ENCODE results near the gene HOXA3. TPM values are rescaled to one million over a fixed set of nuclear protein-coding genes. Genes with fewer than 3 reads are reported as not detected.

HOXA3 gene
- total RNA-seq: 10 to 100 TPM in 2 of 4 donors, 1 to 10 TPM in 2; 4.9 to 20.2 (median 13.2) TPM

DNA sequence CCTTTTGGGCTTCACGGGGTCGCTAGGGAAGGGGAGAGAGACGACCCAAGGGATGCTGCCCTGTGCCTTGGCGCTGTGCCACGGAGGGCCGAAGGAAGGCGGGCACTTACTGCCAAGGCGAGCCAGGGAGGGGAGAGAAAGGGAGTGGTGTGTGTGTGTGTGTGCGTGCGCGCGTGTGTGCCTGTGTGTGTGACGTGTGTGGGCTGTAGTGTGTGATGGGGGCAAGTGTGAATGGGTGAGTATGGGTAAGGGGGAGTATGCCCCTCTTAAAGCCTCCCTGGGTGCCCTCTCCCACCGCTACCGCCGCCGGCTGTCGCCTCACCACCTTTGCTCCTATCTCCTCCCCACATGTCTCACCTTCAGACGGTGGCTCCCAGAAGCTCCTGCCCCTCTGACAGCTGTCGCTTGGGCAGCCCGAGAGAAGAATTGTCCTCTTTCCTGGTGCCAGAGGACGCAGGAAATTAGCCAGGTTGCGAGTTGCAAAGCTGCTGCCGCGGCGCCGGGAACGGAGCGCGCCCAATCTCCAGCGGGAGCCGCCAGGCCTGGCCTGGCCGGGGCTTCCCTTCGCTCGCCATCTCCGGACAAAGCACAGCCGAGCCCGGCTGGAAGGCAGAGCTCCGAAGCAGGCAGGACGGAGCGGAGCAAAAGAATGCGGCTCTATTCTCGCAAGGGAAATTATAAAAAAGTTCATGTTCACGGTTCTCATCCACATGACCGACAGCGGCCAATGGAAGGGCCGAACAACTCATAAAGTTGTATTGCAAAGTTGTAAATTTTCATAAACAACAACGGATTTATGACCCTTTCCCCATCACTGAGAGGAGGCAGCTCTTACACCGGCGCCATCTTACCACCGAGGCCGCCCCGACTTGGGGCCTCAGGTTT, at the start of gene HOXA3:
TSS of gene HOXA3 (minus strand) at position 653 of the 885 bp plus-strand sequence. CDS start 41,943 bp downstream, outside the sequence.
- intact Hi-C loops (cut with DNase I; ENCODE audit: low total_unique reads): loop anchor here (5.0 kb wide), 1 partner anchor 290 kb away; the partner anchor contains the start of gene SKAP2
- peak; percentile 67 to 87 for DNase-seq (ENCODE audit: low spot score in 2 of 2)
- H3K4me3 ChIP-seq (ENCODE audit: low read depth, poor library complexity, severe bottlenecking): peak within 1 kb of the TSS; percentile 45
- TF ChIP-seq, protein P1, sequence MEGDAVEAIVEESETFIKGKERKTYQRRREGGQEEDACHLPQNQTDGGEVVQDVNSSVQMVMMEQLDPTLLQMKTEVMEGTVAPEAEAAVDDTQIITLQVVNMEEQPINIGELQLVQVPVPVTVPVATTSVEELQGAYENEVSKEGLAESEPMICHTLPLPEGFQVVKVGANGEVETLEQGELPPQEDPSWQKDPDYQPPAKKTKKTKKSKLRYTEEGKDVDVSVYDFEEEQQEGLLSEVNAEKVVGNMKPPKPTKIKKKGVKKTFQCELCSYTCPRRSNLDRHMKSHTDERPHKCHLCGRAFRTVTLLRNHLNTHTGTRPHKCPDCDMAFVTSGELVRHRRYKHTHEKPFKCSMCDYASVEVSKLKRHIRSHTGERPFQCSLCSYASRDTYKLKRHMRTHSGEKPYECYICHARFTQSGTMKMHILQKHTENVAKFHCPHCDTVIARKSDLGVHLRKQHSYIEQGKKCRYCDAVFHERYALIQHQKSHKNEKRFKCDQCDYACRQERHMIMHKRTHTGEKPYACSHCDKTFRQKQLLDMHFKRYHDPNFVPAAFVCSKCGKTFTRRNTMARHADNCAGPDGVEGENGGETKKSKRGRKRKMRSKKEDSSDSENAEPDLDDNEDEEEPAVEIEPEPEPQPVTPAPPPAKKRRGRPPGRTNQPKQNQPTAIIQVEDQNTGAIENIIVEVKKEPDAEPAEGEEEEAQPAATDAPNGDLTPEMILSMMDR (IDR thresholded peaks at IDR 0.05): no peak
- no peak for TF ChIP-seq POLR2A (IDR thresholded peaks at IDR 0.05)
- 5 to 7% methylated on average over 44 to 53 of the region's 53 CpGs for WGBS, 2 donors

DNA sequence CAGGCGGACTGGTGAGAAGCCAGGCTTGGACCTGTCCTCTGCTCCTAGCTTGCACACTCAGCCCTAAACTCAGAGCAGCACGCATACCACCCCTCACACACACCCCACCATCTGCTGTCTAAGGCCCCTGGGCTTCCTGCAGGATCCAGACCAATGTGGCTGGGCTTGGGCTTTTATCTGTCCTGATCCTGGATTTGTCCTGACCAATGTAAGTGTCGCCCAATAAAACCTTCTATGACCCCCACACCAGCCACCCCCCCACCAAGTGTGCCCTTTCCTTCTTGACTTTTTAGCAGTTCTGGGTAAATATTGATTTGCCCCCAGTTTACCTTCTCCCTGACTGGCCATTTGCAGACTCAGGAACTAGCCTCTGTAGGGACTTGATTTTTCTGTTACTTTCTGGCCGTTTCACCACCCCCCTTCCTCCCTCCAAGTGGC, 49.2 kb upstream of the HOXA3 start:
- no peak overlapping the region for H3K4me3 ChIP-seq (ENCODE audit: low read depth, poor library complexity, severe bottlenecking)
- intact Hi-C loops (cut with DNase I; ENCODE audit: low total_unique reads): no loop called here
- TF ChIP-seq, protein P1 (IDR thresholded peaks at IDR 0.05): no peak
- 32 to 47% methylated on average over 4 of the region's 4 CpGs for WGBS, 2 donors
- DNase-seq (ENCODE audit: low spot score in 2 of 2): no peak

DNA sequence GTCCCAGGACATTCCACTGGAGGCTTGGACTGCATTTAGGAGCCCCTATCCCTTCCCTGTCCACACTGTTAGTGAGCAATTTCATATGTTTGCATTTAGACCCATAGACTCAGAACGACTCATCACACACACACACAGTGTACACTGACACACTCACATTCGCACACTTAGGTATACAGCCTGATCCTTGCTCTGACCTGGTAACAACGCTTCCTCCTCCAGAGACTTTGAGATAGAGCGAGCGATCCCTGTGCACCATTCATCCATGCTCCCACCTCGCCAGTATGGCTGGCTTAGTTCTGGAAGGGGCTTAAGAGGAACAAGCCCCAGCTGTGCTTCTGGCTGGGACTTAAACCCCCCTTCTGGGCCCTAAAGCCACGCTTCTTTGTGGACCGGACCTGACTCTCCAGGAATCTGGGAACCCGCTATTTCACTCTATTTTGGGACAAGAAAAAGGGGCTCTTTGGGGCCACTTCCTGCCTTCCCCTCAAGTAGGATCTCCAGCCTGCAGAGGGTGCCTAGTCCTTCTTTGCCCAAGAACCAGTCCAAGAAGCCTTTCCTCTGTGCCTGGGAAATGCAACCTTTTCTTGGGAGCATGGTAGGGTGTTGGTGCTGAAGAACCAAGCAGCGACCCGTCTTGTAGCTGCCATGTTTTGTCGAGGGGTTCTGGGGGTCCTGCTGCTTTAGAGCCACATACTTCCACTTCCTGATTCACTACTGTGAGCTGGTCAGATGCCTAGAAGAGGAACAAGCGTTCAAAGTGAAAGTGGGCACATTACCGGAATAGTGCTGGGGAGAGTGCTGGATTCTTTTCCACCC, 48.6 kb upstream of the HOXA3 start:
- H3K4me3 ChIP-seq (ENCODE audit: low read depth, poor library complexity, severe bottlenecking): no peak overlapping the region
- 26 to 42% methylated on average over 14 of the region's 14 CpGs for WGBS, 2 donors

DNA sequence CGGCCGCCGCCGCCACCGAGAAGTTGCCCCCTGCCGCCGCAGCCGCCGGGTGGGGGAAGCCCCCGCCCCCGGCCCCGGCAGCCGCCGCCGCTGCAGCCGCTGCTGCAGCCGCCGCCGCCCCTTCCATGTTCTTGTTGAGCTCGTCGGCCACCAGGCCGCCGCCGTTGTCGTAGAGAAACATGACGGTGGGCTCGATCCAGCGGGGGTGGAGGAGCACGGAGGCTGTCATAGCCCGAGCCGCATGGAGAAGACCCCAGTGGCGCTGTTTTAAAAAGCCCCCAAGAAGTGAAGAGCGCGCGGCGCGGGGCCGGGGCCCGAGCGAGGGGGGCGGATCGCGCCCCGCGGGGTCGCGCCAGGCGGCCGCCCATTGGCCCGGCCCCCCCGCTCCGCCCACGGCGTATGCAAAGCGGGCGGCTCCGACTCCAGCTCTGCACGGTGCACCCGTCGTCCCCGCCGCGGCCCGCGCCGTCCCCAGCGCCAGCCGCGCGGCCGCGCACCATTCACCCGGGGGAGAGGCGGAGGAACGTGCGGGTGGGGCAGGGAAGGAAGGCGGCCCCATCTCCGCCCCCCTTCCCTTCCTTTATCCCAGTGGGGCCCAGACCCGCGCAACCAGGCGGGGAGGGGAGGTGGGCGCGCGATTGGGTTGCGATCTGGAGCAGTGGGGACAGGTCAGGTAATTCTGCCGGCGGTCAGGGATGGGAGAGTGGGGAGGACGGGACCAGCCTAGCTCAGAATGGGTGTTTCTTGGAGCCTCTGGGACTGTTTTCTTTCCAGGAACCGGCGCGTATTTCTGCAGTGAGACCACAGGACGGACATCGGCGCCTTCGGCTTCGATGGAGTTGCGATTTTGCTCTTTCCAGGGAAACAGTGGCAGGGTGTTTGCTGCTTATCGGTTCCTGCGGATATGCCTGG, 47.7 kb upstream of the HOXA3 start, which contains the start of gene HOXA13:
TSS of gene HOXA13 (minus strand) at position 243 of the 912 bp plus-strand sequence. CDS start at position 229, 14 bp downstream.
- intact Hi-C loops (cut with DNase I; ENCODE audit: low total_unique reads): loop anchor here (10.0 kb wide), 1 partner anchor 825 kb away; no protein-coding TSS in a partner anchor
- TF ChIP-seq POLR2A (IDR thresholded peaks at IDR 0.05): no peak
- TF ChIP-seq, protein P1 (IDR thresholded peaks at IDR 0.05): no peak
- peak within 1 kb of the TSS; percentile 43 for H3K4me3 ChIP-seq (ENCODE audit: low read depth, poor library complexity, severe bottlenecking)
- 1% methylated on average over 70 to 91 of the region's 99 CpGs for WGBS, 2 donors
- DNase-seq (ENCODE audit: low spot score in 2 of 2): peak in 1 of 2 donors; percentile 88

More for the DNA sequence above, 48.6 kb upstream of the HOXA3 start:
- TF ChIP-seq POLR2A (IDR thresholded peaks at IDR 0.05): no peak
- TF ChIP-seq, protein P1 (IDR thresholded peaks at IDR 0.05): no peak
- peak in 1 of 2 donors; percentile 80 for DNase-seq (ENCODE audit: low spot score in 2 of 2)
- intact Hi-C loops (cut with DNase I; ENCODE audit: low total_unique reads): no loop called here

Measured in lower leg skin (tissue), 4 donors.